Upper lobe of left lung (tissue), 6 donors: ENCODE data around the gene BSPRY. TPM values are rescaled to one million over a fixed set of nuclear protein-coding genes. Genes with fewer than 3 reads are reported as not detected.
A peak's percentile ranks its signal among the peaks of the same experiment; 100 is the strongest.

Experiments used
- ATAC-seq, 2 donors: fragments of 200-7000 bp; cut with Tn5 transposase; one replicate each; pipeline ENCODE4 v1.9.1; 2022; ENCODE audit warnings: mild to moderate bottlenecking in 2 of 2, moderate library complexity in 2 of 2; ENCODE audit not compliant: low FRiP score in 2 of 2
- DNase-seq, 2 donors: peaks; one replicate each; pipeline ENCODE4 v3.0.0-alpha.2; 2019 to 2020
- H3K27ac ChIP-seq, 4 donors: fragments of 200-600 bp; sonication (generic); one replicate each; pipeline ENCODE4 v1.5.1; 2016 to 2019
- H3K27me3 ChIP-seq, 4 donors: fragments of 200-600 bp; sonication (generic); one replicate each; pipeline ENCODE4 v1.5.1; 2017 to 2019
- H3K36me3 ChIP-seq, 4 donors: fragments of 200-600 bp; sonication (generic); one replicate each; pipeline ENCODE4 v1.5.1; 2016 to 2019
- H3K4me1 ChIP-seq, 4 donors: fragments of 200-600 bp; sonication (generic); one replicate each; pipeline ENCODE4 v1.5.1; 2018 to 2019
- H3K4me3 ChIP-seq, 4 donors: fragments of 200-600 bp; sonication (generic); one replicate each; pipeline ENCODE4 v1.5.1; 2017 to 2019; ENCODE audit warnings: mild to moderate bottlenecking in 2 of 4, moderate library complexity in 1 of 4
- H3K9me3 ChIP-seq, 4 donors: fragments of 200-600 bp; sonication (generic); one replicate each; pipeline ENCODE4 v1.5.1; 2018 to 2019
- EP300 ChIP-seq, 4 donors: sonication (generic); formaldehyde crosslinking; IDR thresholded peaks; one replicate each; pipeline ENCODE4 v1.5.1; 2017; ENCODE audit warnings: antibody characterized with exemption in 4 of 4, control low read depth in 2 of 4
- POLR2A ChIP-seq, 4 donors: fragments of 450-650 bp; IDR thresholded peaks; one replicate each; pipeline ENCODE4 v1.5.1; 2016 to 2017; ENCODE audit warnings: antibody characterized with exemption in 4 of 4, mild to moderate bottlenecking in 2 of 4
- POLR2AphosphoS5 ChIP-seq, 2 donors: sonication (generic); formaldehyde crosslinking; IDR thresholded peaks; one replicate each; pipeline ENCODE4 v1.5.1; 2017; ENCODE audit warnings: antibody characterized with exemption in 2 of 2
- WGBS, 2 donors: methylation state at CpG; one replicate each; pipeline ENCODE4 v1.1.5; 2017 to 2018; 5-methylcytosine and 5-hydroxymethylcytosine counted together
- total RNA-seq, 6 donors: library from RNA; depleted of rRNA in 4 of 6; stranded (reverse); fragments of >200 nt in 4 of 6; gene quantifications; one replicate each; pipeline versions ENCODE4 v1.1.0 to v1.2.1, GENCODE V29; 2016 to 2021
- TF ChIP-seq, protein P1 (sequence below), 6 experiments: fragments of 450-650 bp in 4 of 6; fragments of 200-600 bp in 2 of 6; sonication (generic) in 2 of 6; IDR thresholded peaks; one replicate each; pipeline ENCODE4 v1.5.1; 2016 to 2019; ENCODE audit warnings: antibody characterized with exemption in 6 of 6
- donor health status: DM: no; HTN: no; CAD: no; lungs with moderate emphysema.
- donor health status: DM: no; HTN: yes; CAD: no; lungs with severe emphysema.

The BSPRY gene
- total RNA-seq, 6 donors from 2014 or later, result 5.2 to 21.1 (median 12.7) TPM

DNA sequence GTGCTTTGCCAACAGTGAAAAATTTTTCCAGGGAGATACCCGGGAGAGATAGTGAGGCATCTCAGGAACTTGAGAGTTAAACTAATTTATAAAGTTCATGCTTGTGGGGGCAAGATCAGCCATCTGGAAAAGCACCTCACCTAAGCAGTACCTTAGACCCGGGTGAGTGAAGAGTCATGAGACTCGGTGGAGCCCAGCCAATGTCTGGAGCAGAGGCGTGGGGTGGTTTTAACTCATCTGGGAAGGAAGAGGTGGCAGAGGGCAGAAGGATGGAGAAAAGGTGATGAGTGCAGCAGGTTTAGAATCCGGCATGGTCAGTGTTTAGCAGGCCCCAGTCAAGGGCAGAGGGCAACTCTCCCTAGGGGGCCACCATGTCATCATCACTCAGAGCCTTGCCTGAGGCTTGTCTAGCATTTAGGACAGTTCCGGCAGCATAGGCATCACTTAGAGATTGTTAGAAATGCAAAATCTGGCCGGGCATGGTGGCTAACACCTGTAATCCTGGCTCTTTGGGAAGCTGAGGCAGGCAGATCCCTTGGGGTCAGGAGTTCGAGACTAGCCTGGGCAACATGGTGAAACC lies 41.9 kb upstream of the BSPRY start:
- H3K27me3 ChIP-seq, result no peaks in the 10 kb centered on the region
- no peaks in the 10 kb centered on the region for H3K36me3 ChIP-seq
- ATAC-seq (no peak), DNase-seq (no peak)
- WGBS, 2 donors, result 73 to 80% methylated on average over 8 of the region's 8 CpGs
- H3K9me3 ChIP-seq, result no peaks in the 10 kb centered on the region
- no peaks in the 10 kb centered on the region for H3K4me1 ChIP-seq
- no peak overlapping the region for H3K27ac ChIP-seq
- no peak overlapping the region for H3K4me3 ChIP-seq
- TF ChIP-seq EP300 (IDR thresholded peaks at IDR 0.05), result no peak
- no peak for TF ChIP-seq POLR2AphosphoS5 (IDR thresholded peaks at IDR 0.05)
- TF ChIP-seq, protein P1, sequence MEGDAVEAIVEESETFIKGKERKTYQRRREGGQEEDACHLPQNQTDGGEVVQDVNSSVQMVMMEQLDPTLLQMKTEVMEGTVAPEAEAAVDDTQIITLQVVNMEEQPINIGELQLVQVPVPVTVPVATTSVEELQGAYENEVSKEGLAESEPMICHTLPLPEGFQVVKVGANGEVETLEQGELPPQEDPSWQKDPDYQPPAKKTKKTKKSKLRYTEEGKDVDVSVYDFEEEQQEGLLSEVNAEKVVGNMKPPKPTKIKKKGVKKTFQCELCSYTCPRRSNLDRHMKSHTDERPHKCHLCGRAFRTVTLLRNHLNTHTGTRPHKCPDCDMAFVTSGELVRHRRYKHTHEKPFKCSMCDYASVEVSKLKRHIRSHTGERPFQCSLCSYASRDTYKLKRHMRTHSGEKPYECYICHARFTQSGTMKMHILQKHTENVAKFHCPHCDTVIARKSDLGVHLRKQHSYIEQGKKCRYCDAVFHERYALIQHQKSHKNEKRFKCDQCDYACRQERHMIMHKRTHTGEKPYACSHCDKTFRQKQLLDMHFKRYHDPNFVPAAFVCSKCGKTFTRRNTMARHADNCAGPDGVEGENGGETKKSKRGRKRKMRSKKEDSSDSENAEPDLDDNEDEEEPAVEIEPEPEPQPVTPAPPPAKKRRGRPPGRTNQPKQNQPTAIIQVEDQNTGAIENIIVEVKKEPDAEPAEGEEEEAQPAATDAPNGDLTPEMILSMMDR (IDR thresholded peaks at IDR 0.05), result no peak
- no peak for TF ChIP-seq POLR2A (IDR thresholded peaks at IDR 0.05)

DNA sequence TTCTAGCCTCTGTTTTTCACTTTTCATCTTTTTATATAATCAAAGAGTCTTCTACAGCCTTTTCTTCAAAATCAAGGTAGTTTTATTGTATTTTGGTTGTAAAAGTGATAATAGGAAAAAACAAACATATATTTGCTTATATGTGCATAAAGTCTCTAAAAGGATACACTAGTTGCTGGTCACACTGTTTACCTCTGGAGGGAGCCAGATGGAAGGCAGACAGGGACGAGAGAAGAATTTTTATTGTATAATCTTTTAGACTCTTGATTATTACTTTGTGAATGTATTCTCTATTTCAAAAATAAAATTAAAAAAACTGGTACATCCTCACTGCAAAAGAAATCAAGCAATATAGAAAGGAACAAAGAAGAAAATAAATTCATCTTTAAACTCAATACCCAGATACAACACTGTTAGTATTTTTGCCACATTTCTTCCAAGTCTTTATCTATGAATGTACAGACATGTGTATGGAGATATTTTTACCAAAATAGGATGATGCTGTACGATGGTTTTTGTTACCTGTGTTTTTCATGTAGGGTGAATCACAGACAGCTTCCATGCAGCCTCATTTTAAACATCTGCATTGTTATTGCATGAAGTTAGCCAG lies 40.0 kb upstream of the BSPRY start:
- DNase-seq, result no peak
- 9 to 11% methylated on average over 2 of the region's 2 CpGs for WGBS, 2 donors
- Histone ChIP-seq H3K27me3 (no peaks in the 10 kb centered on the region), H3K4me3 (no peak overlapping the region), H3K36me3 (no peaks in the 10 kb centered on the region), H3K27ac (no peak overlapping the region), H3K4me1 (no peaks in the 10 kb centered on the region), H3K9me3 (no peaks in the 10 kb centered on the region)
- no peak for TF ChIP-seq EP300 (IDR thresholded peaks at IDR 0.05)
- TF ChIP-seq, protein P1 (IDR thresholded peaks at IDR 0.05), result peak in 5 of 6 experiments; percentile 17 to 45 (median 39)
- no peak for ATAC-seq

DNA sequence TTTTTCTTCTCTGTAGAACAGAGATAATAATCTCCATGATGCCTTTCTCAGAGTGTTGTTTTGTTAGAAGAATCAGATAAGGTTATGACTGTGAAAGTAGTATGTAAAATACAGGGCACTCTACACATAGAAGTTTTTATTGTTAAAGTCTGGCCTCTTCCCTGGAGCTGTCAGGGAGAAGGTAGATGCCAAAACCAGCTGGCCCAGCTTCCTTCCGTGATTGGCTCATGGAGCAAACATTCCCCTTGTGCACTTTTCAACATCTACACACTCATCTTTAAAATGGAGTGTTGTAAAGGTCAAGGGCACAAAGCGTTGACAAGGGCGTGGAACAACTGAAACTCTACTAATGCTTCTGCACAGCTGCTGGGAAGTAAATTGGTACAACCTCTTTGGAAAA lies 38.8 kb upstream of the BSPRY start:
- H3K4me3 ChIP-seq, result no peak overlapping the region
- ATAC-seq, result no peak

DNA sequence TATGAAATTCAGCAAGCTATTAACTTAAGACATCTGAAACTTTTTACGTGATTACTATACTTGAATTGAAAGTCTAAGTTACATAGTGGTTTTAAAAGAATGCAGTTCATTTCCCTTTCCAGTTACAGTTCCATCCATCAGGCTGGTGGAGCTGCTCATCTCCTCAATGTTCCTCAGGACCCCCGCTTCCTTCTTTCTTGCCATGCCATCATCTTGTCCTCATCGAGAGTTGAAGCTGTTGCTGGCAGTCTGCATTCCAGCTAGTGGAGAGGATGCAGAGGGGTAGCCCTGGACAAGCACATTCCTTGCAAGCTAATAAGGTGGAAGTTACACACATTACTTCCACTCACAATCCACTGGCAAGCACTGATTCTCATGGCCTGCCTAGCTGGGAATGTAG lies 37.4 kb upstream of the BSPRY start:
- no peaks in the 10 kb centered on the region for H3K27me3 ChIP-seq
- H3K36me3 ChIP-seq, result no peaks in the 10 kb centered on the region
- no peaks in the 10 kb centered on the region for H3K9me3 ChIP-seq
- ATAC-seq, result no peak
- no peak for DNase-seq
- no peak overlapping the region for H3K4me3 ChIP-seq
- no peak overlapping the region for H3K27ac ChIP-seq
- 92 to 100% methylated on average over 3 of the region's 3 CpGs for WGBS, 2 donors
- no peak for TF ChIP-seq POLR2AphosphoS5 (IDR thresholded peaks at IDR 0.05)
- TF ChIP-seq, protein P1 (IDR thresholded peaks at IDR 0.05), result no peak
- no peak for TF ChIP-seq EP300 (IDR thresholded peaks at IDR 0.05)
- no peak for TF ChIP-seq POLR2A (IDR thresholded peaks at IDR 0.05)
- H3K4me1 ChIP-seq, result no peaks in the 10 kb centered on the region

More for the DNA sequence above, 38.8 kb upstream of the BSPRY start:
- TF ChIP-seq, protein P1 (IDR thresholded peaks at IDR 0.05), result no peak
- no peak for TF ChIP-seq POLR2AphosphoS5 (IDR thresholded peaks at IDR 0.05)
- TF ChIP-seq EP300 (IDR thresholded peaks at IDR 0.05), result no peak
- TF ChIP-seq POLR2A (IDR thresholded peaks at IDR 0.05), result no peak
- no peaks in the 10 kb centered on the region for H3K9me3 ChIP-seq
- WGBS, 2 donors, result 30 to 38% methylated on average over 3 of the region's 3 CpGs
- no peak for DNase-seq
- no peaks in the 10 kb centered on the region for H3K4me1 ChIP-seq
- no peaks in the 10 kb centered on the region for H3K27me3 ChIP-seq
- no peak overlapping the region for H3K27ac ChIP-seq
- H3K36me3 ChIP-seq, result no peaks in the 10 kb centered on the region

DNA sequence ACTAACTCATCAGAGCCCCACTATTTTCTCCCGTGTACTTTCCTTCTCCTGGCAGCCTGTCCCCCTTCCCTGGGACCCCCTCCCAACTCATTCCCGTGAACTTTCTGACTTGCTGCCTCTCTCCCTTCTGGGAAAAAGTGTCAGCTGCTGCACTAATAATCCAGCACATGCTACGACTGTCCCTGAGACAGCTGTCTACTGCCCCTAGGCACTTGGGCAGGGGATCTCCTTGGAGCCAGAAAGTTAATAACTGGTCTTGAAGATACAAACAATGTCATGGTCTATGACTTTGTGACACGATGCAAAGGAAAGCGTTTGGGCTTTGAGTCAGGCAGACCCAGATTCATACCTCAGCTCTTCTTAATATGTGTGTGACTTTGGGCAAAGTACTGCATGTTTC lies 36.1 kb upstream of the BSPRY start:
- TF ChIP-seq, protein P1 (IDR thresholded peaks at IDR 0.05), result no peak
- TF ChIP-seq POLR2AphosphoS5 (IDR thresholded peaks at IDR 0.05) (no peak), POLR2A (IDR thresholded peaks at IDR 0.05) (no peak), EP300 (IDR thresholded peaks at IDR 0.05) (no peak)
- WGBS, 2 donors, result 74 to 77% methylated on average over 5 of the region's 5 CpGs
- ATAC-seq (no peak), DNase-seq (no peak)
- no peaks in the 10 kb centered on the region for H3K36me3 ChIP-seq
- no peaks in the 10 kb centered on the region for H3K27me3 ChIP-seq
- H3K4me1 ChIP-seq, result no peaks in the 10 kb centered on the region
- no peak overlapping the region for H3K4me3 ChIP-seq
- H3K9me3 ChIP-seq, result no peaks in the 10 kb centered on the region
- H3K27ac ChIP-seq, result no peak overlapping the region
